Hippocampal formation (tissue), 2 donors: ENCODE measurements around the gene OR1Q1.
"Not testable (repeated sequence)": the region's sequence is repeated elsewhere in the genome, so short reads cannot be mapped to it uniquely, and the experiment has no call there.

ENCODE experiments used
- DNase-seq, 2 donors: peaks; one replicate each; lab custom pipeline; 2025; lab: John Stamatoyannopoulos, UW

OR1Q1 gene

GRCh38 chr9:122614362-122614761 is at the start of gene OR1Q1:
OR1Q1 (plus strand) TSS chr9:122614738; CDS start chr9:122614738, 0 bp downstream.
- DNase-seq = no peak

DNA sequence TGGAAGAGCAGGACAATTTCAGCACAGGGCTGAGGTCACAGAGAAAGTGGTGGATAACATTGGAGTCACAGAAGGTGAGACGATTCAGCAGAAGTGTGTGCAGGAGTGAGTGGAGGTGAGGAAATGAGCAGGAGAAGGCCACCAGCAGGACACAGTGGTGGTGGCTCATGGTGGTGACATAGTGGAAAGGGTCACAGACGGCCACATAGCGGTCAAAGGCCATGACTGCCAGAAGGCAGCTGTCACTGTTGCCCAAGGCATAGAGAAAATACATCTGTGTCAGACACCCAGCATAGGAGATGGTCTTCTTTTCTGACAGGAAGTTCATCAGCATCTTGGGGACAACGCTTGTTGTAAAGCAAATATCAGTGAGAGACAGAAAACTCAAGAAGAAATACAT is 46.6 kb upstream of the OR1Q1 start:
- DNase-seq = no peak

DNA sequence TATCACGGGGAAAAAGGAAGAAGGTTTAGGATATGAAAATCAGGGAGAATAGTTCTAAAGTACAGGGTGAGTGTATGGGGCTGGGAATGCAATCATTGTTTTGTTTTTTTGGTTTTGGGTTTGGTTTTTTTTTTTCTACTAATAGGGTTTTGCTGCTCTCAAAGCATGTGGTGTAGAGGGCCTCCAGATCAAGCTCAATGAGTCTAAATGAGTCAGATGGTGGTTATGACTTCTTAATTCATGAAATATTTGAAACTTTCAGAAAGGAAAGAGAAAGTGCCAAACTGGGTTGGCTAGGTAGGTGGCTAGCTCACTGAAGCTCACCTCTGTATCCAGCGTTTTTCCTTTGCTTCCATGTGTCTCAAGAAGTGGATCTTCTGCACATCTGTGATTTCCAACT is 42.1 kb upstream of the OR1Q1 start:
- no peak for DNase-seq

- no peak for DNase-seq
Measured at GRCh38 chr9:122579874-122580273, 34.7 kb upstream of the OR1Q1 start.

- no peak for DNase-seq
Measured at GRCh38 chr9:122580360-122580759, 34.2 kb upstream of the OR1Q1 start.

DNA sequence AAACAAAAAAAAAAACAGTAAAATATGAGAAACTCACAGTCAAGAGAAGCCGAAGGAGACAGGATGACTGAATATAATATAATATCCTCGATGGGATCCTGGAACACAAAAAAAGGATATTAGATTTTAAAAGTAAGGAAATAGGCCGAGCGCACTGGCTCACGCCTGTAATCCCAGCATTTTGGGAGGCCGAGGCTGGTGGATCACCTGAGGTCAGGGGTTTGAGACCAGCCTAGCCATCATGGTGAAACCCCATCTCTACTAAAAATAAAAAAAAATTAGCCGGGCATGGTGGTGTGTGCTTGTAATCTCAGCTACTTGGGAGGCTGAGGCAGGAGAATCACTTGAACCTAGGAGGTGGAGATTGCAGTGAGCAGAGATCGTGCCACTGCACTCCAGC is 31.3 kb upstream of the OR1Q1 start, which contains the start of gene OR1L8:
TSS of gene OR1L8 (minus strand) at position 101 of the 400 bp plus-strand sequence. CDS start 14,907 bp downstream, outside the sequence.
- not testable (repeated sequence) for DNase-seq

GRCh38 chr9:122605691-122606090 is 8.8 kb upstream of the OR1Q1 start:
- DNase-seq = no peak

DNA sequence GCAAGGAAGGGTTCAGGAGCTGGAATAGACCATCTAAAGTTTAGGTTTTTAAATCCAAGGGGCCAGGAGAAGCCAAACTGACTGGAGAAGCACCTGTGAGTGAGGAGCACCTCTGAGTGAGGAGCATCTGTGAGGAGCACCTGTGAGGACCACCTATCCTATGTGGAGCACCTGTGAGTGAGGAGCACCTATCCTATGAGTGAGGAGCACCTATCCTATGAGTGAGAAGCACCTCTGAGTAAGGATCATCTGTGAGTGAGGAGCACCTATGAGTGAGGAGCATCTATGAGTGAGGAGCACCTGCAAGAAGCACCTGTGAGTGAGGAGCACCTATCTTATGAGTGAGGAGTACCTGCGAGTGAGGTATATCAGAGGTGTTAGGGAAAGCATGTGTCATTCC is 8.0 kb upstream of the OR1Q1 start:
- DNase-seq = no peak

DNA sequence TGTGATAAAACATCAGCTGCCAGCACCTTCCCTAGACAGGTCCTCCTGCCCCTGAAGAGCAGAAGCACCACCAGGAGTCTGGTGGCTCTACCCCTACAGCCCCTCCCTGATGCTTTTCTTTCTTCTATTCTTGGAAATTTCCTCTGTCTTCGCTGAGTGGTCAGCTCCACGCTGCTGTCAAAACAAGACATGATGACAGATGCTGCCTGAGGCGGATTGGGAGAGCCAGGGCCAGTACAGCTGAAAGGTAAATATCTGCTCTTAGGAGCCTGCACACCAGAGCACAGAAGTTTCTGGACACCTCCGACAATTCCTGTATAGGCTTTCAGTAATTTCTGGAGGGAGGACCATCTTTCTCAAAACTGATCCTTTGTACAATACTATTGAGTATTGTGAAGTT is 4.7 kb upstream of the OR1Q1 start:
- no peak for DNase-seq

DNA sequence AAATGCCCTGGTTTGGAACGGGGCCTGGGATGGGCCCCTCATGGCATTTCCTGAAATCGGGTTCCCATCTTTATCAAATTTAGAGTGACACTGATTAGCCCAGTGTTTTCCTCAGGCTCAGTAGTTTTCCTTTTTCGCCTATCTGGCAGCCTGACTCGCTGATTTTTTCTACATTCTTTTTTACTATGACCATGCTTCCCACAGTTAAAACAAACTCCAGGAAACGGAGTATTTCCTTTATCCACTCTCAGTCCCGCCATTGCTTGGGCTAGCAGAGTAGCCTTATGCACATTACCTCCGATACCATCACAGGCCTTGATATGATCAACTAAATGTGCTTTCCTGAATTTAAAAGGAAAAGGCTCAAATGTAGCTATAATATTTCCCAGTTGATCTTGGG is 5.5 kb downstream of the OR1Q1 start:
- no peak for DNase-seq

- no peak for DNase-seq
Measured at GRCh38 chr9:122642226-122642625, 27.7 kb downstream of the OR1Q1 start.

GRCh38 chr9:122656378-122656777 is 41.8 kb downstream of the OR1Q1 start:
- no peak for DNase-seq

DNA sequence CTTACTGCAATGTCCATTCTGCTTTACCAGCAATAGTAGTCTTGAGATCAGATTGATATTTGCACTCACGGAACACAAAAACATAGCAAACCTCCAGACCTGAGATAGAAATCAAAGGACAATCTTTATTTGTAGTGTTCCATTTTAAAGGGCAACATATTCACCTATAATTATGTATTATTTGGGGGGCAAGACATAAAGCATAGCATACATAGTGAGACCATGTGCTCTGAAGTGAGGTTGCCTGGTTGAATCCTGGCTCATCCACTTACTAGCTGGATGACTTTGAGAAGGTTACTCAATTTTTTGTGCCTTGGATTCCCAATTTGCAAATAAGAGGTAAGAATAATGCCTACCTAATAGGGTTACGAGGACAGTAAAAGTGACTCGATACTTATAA is 43.0 kb downstream of the OR1Q1 start, which contains the start of gene OR1B1:
TSS of gene OR1B1 (minus strand) at position 101 of the 400 bp plus-strand sequence.
- no peak for DNase-seq

DNA sequence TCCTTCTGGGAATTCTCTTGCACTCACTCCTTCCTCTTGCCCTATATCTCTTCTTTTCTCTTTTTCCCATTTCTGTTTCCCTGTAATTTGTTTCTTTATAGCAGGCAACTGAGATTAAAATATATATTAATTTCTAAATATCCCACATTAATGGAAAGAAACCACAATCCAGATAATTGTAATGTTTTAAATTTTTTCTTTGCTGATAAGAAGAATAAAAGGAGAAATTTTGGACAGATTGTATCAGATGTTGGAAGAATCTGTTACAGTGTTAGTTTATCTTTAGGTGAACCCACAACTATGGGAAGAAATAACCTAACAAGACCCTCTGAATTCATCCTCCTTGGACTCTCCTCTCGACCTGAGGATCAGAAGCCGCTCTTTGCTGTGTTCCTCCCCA is 46.9 kb downstream of the OR1Q1 start, which contains the start of gene OR1L1:
TSS of gene OR1L1 (plus strand) at position 301 of the 400 bp plus-strand sequence. CDS start at position 301, 0 bp downstream.
- no peak for DNase-seq
